A204.1 (cell line): Measurements from ENCODE around the gene OR13C9.
"Not testable (repeated sequence)": the region's sequence is repeated elsewhere in the genome, so short reads cannot be mapped to it uniquely, and the experiment has no call there.

Experiments used
- FAIRE-seq: peaks from 2 replicates; lab custom pipeline; 2012; peaks lifted over from hg19 to GRCh38; lab: Jason Lieb, UNC

The OR13C9 gene

GRCh38 chr9:104618104-104618503, at the start of gene OR13C9:
Gene OR13C9 (minus strand): TSS chr9:104618204. CDS start chr9:104618204, 0 bp downstream.
- no peak for FAIRE-seq

- FAIRE-seq = no peak
Observed at GRCh38 chr9:104658496-104659195, 40.6 kb upstream of the OR13C9 start.

DNA sequence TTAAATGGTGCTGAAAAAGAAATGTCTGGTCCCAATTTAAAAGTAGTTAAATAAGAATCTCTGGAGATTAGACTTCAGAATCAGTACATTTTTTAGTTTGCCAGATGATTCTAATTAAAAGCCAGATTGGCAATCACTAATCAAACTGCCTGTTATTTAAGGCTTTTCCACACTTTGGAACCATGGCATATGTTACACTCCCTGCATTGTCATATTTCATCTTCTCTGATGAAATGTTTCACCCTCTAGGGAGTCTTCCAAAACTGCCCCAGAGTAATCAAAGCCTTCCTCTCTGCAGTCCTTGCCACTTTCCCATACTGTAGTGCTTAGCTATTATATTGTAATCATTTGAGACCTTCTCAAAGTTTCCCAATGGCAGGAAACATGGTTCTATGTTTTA, 17.5 kb upstream of the OR13C9 start:
- no peak for FAIRE-seq

DNA sequence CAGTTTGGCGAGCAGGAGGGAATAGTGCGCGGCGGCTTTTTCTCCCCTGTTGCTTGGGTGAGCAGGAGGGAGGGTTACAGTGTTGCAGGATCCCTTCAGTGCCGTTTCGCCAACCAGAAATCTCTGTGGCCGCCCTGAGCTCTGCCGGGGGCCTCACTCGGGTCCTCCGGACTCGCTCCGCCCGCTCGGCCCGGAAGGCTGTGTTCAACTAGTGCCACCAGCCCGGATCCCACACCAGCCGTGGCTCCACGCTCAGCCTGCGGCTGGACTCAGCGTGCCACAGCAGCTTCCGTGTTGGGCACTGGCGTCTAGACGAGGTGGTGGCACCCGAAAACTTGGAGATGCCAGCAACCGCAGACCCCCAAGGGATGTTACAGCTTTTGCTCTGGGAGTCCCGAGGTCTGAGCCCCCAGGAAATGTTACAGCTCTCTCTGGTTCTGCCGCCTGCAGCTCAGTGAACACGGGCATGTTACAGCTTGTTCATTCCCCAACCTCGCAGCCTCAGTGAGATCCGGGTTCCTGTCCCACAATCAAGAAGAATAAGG, 16.0 kb upstream of the OR13C9 start:
- no peak for FAIRE-seq

DNA sequence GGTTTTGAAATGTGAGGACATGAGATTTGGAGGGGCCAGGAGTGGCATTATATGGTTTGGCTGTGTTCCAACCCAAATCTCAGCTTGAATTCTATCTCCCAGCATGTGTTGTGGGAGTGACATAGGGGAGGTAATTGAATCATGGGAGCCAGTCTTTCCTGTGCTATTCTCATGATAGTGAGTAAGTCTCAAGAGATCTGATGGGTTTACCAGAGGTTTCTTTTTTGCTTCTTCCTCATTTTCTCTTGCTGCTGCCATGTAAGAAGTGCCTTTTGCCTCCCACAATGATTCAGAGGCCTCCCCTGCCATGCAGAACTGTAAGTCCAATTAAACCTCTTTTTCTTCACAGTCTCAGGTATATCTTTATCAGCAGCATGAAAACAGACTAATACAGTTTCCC, 8.0 kb upstream of the OR13C9 start:
- not testable (repeated sequence) for FAIRE-seq

DNA sequence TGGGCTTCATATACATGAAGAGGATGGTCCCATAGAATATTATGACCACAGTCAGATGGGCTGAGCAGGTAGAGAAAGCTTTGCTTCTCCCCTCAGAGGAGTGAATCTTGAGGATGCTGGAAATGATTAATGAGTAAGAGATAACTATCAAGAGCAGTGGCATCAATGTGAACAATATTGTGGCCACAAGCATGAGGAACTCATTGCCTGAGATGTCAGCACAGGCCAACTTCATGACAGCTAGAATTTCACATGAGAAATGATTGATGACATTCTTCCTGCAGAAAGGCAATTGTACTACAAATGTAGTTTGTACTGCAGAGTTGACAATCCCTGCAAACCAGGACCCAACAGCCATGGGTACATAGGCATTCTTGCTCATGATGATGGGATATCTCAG, 586 bp downstream of the OR13C9 start:
- no peak for FAIRE-seq

GRCh38 chr9:104611213-104611612, 6.8 kb downstream of the OR13C9 start:
- FAIRE-seq = no peak

DNA sequence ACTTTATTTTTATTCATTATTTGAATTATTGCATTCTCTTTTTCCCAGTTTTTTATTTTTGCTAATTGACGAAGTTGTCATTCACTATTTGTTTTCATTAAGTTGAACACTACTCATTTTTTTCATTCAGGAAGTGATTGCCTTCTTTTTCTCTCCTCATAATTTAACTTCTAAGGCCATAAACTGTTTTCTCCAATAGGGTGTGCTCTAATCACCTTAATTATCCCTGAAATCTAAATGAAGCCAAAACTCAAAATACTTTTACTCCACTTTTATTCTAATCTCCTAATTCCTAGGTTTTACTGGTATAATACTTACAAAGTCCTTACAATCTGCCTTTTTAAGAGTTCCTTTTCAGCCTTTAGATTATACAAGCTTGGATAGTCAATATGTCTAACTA, 9.7 kb downstream of the OR13C9 start:
- FAIRE-seq = no peak

DNA sequence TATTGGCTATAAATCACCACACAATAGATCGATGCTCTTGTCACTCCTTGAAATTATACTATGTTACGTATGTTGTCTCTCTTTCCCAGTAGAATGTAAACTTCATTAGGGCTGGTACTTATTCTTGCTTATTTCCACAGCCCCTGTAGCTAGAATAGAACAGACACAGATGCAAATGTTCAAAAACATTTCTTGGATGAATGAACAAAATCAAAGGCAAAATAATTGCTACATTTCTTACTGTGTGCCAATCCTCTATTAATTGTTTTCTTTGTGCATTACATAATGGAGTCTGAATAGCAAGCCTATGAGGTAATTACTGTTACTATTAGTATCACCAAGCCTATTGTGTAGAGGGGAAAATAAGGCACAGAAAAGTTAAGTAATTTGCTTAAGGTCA, 11.9 kb downstream of the OR13C9 start:
- FAIRE-seq = no peak

- FAIRE-seq = not testable (repeated sequence)
Observed at GRCh38 chr9:104605527-104605926, 12.5 kb downstream of the OR13C9 start, which contains the start of gene OR13C2. Gene OR13C2 (minus strand): TSS chr9:104605627. CDS start chr9:104605627, 0 bp downstream.

- no peak for FAIRE-seq
Observed at GRCh38 chr9:104604801-104605200, 13.2 kb downstream of the OR13C9 start.

DNA sequence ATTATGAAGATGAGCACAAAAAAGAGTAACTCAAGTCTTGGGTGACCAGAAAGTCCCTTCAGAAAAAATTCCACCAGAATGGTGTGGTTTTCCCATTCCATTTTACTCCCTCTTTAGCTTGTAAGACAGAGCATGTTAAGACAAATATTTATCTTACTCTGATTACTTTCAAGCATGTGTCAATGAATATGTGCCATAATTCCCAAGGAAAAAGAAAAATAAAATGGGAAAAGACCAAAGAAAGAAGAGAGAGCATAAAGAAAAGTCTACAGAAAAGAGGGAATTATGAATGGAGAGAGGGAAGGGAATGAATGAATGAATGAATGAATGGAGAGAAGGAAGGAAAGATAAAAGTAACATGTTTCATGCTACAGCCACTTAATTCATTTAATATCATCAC, 18.7 kb downstream of the OR13C9 start, which contains the start of gene OR13C5:
Gene OR13C5, minus strand, starts transcription at position 101 of the 400 bp plus-strand sequence. Its CDS starts 0 bp downstream, at position 101.
- not testable (repeated sequence) for FAIRE-seq

DNA sequence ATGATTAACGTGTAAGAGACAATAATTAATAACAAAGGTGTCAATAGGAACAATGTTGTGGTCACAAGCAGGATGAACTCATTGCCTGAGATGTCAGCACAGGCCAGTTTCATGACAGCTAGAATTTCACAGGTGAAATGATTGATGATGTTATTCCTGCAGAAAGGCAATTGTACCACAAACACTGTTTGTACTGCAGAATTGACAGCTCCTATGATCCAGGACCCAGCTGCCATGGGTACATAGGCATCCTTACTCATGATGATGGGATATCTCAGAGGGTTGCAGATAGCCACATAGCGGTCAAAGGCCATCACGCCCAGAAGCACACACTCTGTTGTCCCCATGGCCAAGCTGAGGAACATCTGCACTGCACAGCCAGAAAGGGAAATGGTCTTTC, 19.3 kb downstream of the OR13C9 start:
- FAIRE-seq = not testable (repeated sequence)

- FAIRE-seq = no peak
Observed at GRCh38 chr9:104589626-104590025, 28.4 kb downstream of the OR13C9 start.

- FAIRE-seq = no peak
Observed at GRCh38 chr9:104586496-104587180, 31.4 kb downstream of the OR13C9 start.

- no peak for FAIRE-seq
Observed at GRCh38 chr9:104580562-104580961, 37.4 kb downstream of the OR13C9 start.

DNA sequence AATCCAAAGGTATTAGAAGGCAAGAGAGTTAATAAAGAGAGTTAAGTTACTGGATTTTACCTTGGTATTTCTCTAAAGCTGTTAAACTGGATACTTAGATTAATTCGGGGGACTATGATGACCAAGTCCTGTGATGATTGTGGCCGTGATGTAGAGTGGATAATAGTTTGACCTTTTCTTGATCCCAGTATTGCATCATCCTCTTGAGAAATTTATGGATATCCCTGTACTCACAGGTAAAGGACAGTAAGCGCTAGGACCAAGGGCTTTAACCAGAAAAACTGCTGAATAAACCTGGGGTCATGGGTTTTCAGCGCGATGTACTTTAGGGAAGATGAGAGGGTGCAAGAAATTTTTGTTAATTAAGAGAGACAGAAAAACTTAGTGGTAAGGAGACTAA, 40.7 kb downstream of the OR13C9 start:
- no peak for FAIRE-seq

GRCh38 chr9:104575456-104575855, 42.5 kb downstream of the OR13C9 start:
- FAIRE-seq = no peak

- FAIRE-seq = no peak
Observed at GRCh38 chr9:104572612-104573011, 45.4 kb downstream of the OR13C9 start.

GRCh38 chr9:104568868-104569267, 49.1 kb downstream of the OR13C9 start, which contains the start of gene OR13C8:
Gene OR13C8 (plus strand): TSS chr9:104569168. CDS start chr9:104569168, 0 bp downstream.
- no peak for FAIRE-seq
